Jurkat, Clone E6-1 (cell line): Measurements from ENCODE around the gene LPAR3.

Source experiments
- DNase-seq: peaks from one replicate; pipeline ENCODE4 v3.0.0-alpha.2; 2011; ENCODE audit warnings: low read depth, low spot score
- H3K4me3 ChIP-seq: 2 replicates; pipeline ENCODE4 v1.5.1; 2011; ENCODE audit warnings: mild to moderate bottlenecking, low read length, control low read depth, moderate library complexity

Gene LPAR3

DNA sequence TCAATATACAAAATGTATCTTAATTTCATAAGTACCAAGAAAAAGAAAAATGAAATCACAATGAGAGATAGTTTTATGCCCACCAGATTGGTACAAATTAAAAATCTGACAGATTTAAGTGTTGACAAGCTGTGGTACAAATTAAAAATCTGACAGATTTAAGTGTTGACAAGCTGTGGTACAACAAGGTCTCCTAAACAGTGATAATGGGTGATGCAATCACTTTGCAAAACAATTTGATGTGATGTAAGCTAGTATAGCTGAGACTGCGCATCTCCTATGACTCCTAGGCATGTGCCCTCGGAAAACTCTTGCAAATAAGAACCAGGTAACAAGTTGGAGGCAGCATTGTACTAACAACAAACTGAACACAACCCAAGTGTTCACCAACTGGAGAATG, 100.6 kb downstream of the LPAR3 start:
- no peak overlapping the region for H3K4me3 ChIP-seq

DNA sequence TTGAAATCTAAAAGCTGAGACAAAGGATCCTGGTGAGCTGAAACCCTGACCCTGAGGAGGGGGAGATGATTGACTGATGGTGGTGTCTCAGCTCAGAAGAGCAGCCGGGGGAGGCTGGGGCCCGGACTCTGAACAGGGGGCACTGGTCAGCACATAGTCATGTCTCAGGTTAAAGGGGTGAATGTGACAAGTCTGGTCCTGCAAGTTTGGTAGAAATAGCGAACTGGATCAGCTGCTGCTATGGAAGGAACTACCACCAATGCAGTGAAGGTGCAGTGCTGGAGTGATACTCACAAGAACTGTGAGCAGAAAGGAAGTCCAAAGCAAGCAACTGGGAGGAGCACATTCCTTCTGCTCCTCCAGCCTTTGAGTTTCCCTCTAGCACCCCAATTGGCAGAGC, 104.0 kb downstream of the LPAR3 start:
- no peak overlapping the region for H3K4me3 ChIP-seq

More for the DNA sequence above, 100.6 kb downstream of the LPAR3 start:
- no peak for DNase-seq

DNA sequence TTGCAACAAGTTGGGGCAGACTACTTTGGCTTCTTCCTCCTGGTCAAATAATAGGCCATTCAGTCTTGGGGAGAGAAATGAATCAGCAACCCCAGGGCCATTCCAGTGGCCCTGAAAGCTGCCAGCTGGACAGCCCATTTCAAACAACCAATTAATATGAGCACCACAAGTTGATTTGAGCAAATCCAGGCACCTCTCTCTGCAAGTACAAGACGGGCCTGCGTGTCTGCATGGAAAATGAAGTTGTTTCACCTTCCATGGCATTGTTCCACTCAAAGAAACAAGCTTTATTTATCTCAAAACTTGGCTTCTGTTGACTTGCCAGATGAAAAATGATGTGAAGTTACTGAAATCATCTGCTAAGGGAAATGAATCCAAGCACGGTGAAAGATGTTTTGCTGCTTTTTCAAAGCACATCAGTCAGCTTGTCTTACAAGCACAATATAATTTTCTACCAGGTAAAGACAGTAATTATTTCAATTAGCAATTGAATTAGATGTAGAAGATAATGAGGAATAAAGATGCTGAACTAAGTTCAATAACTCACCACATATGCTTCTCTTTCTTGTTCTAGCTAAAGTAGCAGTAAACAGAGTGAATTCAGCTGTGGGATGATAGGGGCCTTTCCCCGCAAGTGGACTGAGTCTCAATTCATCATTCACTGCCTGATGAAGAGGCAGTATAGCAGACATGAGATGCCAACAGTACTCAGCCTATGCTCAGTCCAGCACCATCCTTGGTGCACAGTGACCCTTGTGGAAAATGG, 107.6 kb downstream of the LPAR3 start:
- no peak for DNase-seq
- no peak overlapping the region for H3K4me3 ChIP-seq

More for the DNA sequence above, 104.0 kb downstream of the LPAR3 start:
- DNase-seq = no peak

DNA sequence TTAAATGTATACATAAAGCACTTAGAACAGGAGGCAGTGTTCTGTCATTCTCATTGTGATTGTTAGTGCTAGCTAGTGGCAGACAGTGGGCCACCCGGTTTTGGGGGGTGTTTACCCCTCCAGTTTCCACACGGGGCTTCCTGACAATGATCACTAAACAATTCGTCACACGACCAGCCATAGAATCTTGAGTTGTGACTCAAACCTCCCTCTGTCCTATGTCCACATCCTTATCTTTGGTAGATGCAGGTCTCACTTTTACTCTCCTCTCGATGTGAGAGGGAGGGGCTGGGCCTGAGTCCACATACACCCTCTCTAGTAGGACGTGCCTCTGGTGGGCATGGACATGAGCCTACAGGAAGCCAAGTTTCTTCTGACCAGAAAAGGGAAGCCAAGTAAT, 110.1 kb downstream of the LPAR3 start:
- DNase-seq = no peak
- H3K4me3 ChIP-seq = no peak overlapping the region

DNA sequence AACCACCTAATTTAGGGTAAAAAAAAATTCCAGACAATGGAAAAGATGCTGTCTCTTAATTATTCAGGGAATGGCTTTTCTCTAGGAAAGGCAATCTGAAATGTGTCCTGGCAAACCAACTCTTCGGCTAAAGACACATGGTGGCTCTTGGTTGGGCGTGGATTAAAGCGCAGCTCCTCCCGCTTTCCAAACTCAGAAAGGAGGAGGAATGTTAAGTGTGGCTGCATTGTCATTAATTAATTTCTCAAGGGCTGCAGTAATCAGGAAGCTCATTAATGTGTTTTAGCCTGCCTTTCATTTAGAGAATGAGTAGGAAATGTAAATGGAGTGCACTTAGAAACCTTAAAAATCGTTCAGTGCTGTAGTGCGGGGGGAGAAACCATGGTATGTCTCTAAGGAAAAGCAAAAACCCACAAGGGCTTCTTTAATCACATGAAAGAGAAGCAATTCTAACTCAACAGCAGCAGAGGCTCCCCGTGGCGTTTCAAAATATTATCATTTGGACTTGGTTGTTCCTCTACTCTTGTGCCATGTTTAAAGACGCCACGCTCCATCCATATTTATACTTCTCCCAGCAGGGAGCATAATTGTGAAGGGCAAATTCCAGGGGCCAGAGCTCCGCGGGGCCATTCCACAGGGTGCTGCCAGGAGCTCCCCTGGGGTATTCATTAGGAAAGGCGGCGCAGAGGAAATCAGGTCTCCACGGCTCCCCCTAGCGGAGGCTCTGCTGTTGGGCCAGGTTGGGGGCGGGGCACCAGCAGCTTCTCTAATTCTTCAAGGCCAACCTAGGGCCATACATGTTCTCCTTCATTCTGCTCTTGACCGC, 110.8 kb downstream of the LPAR3 start:
- DNase-seq = peak; percentile 59
- peak overlapping the region; percentile 36 for H3K4me3 ChIP-seq

DNA sequence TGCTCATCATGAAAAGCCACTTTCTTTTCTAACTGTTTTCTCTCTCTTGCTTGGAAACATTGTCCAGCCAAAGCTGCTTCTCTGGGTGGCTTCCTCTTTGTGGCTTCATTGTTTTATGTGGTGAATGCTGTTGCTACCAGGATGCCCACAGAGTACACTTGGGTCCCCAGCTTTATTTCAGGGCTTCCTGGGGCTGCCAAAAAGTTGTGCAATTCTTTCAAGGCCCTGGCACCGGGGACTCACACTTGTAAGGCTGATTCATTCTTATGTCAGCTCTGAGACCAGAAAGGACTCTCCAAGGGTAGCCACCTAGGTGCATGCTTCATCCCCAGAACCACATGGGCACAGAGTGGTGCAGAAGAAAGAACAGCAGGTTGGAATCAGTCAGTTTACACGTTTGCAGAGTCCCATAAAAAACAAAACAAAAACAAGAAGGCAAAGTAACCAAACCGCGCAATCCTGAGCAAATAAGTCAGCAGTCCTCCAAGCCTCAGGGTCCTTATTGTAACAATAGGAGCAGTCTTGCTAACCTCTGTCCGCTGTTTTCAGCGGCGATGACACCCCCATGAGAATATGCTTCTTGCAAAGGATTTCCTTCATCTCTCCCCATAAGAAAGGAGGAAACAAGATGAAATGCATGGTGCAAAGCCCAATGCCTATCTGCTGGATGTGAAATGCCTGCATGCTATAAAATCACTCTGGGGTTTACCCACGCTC, 112.8 kb downstream of the LPAR3 start:
- no peak overlapping the region for H3K4me3 ChIP-seq
- peak; percentile 43 for DNase-seq

DNA sequence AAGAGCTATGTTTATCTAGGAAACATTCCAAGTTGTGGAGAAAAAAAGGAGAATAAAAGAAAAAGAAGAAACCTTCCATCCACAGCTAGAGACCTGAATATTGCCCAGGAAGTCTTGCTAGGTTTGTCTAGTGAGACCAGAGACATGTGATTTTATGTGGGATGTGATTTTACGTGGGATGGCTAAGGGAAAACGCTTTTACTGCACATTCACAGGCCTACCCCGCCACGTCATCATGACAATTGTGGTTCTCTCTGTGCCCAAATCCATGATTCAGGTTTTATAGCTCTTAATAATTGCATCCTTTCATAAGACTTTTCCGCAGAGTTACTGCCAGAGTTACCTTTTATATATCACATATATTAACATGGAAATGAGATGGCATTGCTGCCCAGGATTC, 116.4 kb downstream of the LPAR3 start:
- no peak for DNase-seq

DNA sequence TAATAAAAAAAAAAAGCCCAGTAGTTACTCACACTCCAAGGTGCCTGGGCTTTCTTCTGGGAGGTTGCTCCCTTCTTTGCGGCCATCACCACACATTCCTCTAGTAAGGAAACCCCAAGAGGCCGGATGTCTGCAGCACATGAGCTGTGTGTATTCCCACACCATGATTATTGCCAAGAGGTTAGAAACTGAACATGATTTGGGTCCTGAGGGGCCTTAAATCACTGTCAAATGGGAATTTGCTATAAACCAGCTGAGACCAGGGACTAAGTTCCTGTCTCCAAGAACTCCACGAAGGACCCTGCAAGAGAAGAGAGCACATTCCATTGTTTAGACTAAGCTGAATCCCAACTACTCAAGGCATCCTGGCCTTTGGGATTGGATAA, 117.5 kb downstream of the LPAR3 start:
- no peak for DNase-seq
- no peak overlapping the region for H3K4me3 ChIP-seq

More for the DNA sequence above, 116.4 kb downstream of the LPAR3 start:
- no peak overlapping the region for H3K4me3 ChIP-seq

DNA sequence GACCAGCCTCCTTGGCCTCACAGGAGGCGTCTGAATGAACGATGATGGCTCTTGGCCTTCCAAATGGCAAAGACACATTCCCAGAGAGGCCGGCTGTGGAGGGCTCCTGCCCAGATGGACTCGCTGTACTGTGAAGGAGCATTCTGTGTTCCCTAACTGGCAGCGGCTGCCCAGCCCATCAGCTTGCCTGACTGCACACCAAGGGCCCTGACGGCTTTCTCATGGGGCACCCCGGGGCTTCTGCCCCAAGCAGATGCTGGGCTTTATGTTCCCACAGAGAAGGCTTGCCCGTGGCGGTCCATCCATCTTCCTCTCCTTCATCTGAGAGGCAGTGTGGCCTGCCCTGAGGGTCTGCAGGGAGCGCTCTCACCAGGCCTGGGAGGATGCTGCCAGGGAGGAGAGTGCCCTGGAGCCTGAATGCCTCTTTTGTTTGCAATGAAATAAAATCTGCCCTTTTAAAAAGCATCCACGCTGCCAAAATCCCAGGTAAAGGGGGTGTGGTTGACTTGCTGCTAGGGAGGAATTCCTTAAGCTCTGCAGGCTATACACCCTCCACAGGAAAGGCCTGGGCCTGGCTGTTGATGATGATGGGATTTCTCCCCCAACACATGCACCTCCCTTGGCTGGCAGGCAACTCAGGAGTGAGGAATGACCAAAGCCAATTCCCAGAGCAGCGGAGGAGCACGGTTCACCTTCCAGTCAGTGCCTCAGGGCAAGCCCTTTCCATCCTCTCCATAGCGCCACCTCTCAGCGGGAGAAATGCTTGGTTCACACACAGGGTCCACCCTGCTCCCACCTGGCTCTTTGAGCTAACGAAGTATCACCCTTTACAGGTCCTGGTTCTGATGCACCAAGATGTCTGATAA, 118.1 kb downstream of the LPAR3 start:
- no peak overlapping the region for H3K4me3 ChIP-seq
- DNase-seq = no peak

DNA sequence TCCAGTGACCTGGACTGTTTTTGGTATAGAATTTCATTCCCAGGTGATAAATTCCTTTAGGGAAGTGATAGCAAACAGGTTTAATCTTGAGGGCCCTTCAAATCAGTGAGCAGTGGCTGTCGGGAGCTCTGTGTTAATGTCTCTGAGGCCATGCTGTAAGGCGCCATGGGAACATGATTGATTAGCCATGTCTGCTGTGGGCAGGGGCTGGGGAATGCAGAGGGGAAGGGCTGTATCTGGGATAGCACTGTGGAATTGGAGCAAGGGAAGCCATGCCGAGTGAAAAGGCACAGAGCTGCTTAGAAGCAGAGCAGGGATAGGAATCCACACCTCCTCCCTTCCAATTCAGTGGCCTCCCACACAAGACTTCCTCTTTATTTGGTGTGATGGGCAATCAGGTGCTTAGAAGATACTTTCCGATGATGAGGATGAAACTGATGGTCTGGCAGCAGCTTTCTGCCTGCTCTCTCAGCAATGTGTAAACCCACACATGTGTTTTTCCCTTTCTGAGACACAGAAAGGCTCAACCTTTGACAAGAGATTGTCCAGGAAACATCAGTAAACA, 119.0 kb downstream of the LPAR3 start:
- no peak overlapping the region for H3K4me3 ChIP-seq
- no peak for DNase-seq

DNA sequence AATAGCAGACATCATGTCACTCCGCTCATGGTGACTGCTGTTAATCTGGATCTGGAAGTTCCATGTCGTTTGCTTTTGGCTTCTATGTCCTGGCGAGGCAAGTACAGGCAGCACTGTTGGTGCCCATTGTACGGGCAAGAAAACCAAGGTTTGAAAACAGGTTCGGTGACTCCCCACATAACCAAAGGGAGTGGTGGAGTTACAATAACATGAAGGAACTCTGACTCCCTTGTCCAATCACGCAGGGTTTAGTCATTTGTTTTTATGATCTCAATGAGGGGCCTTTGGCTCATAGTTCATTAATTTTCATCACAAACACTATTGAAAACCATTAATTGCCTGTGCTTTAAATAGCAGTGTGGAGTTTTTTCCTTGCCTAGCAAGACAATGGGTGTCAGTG, 119.8 kb downstream of the LPAR3 start:
- no peak overlapping the region for H3K4me3 ChIP-seq
- DNase-seq = no peak

DNA sequence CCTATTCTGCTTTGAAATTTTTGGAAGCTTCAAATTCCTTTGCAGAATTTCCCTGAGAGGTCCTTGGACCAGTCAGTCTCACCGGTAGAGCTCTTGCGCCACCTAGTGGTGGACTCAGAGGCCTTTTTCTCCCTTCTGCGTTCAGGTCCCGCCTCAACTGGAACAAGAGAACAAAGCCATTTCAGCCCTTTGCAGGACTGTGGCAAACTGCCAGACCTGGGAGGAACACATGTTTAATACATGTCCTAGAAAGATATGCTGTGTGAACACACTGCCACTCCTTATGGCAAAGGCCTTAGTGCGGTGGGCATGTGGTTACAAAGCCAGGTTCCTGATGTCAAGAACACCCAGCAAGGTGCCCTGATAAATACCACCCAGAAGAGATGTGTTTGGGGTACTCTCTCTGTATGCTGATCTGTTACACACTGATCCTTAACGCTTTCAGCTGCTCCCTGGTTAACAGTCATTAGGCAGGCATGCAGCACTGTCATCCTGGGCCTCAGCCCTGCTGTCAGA, 120.5 kb downstream of the LPAR3 start:
- no peak overlapping the region for H3K4me3 ChIP-seq
- DNase-seq = peak; percentile 59

DNA sequence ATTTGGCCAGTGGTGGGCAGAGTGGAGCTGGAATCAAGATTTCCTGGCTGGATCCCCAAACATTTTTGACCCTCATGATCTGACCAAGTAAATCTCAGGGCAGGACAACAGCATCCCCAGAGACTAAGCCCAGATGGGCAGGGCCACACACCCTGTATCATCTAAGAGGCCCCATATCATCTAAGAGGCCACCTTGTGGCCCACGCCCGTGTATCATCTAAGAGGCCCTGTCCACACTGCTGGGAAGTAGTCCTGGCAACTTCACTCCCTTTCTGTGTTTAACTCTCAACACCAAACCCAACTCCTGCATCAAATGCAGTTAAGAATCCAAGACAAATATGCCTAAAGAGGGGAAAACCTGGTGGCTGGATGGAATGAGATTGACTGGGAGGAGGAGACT, 121.1 kb downstream of the LPAR3 start:
- H3K4me3 ChIP-seq = no peak overlapping the region
- DNase-seq = no peak

DNA sequence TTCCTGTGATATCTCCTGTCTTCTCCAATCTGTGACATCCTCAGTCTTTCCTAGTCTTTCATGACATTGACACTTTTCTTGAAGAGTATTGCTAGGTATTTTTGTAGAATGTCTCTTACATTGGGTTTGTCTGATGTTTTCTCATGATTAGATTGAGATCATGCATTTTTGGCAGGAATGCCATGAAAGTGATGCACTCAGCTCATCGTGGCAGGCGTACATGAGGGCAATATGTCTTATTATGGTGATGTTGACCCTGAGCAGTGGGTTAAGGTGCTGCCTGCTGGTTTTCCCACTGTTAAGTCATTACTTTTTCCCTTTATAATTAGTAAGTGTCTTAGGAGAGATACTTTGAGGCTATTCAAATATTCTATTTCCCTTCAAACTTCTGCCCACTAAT, 122.5 kb downstream of the LPAR3 start:
- no peak for DNase-seq
- no peak overlapping the region for H3K4me3 ChIP-seq

DNA sequence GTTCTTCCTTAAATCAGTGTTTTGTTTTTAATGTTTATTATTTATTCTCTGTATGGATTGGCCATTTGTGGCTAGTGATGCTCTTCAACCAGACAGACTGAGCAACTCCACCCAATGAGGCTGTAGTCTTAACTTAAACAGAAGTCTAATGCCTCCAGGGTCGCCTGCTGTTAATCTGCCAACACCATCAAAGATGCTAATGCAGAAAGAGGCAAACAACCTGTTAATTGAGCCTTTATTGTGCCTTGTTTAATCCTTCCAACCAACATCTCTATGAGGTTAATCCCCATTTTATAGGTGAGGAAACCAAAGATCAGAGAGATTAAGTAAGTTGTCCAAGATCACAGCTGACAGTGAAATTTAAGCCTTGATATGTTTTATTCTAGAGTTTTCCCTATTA, 123.4 kb downstream of the LPAR3 start:
- no peak overlapping the region for H3K4me3 ChIP-seq
- no peak for DNase-seq

DNA sequence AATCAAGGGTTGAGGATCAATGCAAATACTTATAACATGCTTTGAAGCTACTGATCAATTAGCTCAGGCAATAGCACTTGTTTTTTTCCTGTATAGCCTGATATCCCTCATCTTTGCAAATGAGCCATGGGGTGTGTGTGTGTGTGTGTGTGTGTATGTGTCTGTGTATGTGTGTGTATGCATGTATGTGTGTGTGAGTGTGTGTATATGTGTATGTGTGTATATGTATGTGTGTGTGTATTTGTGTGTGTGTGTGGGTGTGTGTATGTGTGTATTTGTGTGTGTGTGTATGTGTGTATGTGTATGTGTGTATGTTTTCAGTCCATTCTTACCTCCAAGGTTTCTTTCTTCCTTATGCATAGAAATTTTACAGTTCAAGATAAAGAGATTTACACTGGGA, 124.4 kb downstream of the LPAR3 start:
- no peak overlapping the region for H3K4me3 ChIP-seq
- DNase-seq = no peak

DNA sequence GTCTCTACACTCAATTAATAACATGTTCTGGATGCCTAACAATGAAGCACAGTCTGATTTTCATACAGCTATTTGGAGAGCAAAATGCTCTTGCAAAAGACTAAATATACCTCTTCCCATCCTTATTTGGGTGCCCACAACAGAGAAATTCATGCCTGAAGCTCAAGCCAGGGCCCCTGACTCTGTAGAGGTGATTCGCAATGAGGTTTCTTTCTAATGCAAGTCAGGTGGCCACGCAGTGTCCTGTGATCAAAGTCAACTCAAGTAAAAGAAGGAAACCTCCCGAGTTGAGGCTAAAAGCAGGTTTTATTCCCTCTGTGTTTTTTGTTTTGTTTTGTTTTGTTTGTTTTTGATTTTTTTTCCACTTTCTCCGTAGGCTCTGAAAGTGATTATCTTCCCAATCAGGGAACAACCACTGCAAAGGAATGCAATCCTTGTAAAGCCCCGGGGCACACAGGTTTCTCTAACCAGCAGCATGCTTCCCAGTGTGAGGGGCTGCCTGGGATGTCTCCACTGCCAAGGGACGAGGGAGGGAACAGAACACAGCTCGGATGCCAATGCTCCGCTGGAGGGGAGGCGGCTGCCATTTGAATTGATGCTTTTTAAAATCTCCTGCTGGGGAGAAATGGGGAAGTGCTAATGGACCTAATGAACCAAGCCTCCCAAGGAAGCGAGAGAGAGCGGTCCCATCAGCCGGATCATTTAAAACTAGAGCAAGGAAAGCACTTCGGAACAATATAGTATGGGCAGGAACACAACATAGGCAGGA, 128.9 kb downstream of the LPAR3 start:
- no peak for DNase-seq
- no peak overlapping the region for H3K4me3 ChIP-seq

DNA sequence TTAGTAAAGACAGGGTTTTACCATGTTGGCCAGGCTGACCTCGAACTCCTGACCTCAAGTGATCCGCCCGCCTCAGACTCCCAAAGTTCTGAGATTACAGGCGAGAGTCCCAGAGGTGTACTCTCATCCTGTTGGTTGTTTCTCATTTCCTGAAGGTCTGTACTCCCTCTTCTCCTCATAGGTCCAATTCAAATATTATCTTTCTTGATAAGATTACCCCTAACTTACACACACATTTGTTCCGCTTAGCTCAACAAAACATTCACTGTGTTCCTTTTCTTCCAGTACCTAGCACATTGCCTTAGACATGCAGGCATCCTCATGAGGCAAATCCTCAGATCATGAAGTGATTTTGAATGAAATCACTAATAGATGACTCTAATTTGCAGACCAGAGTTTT, 130.3 kb downstream of the LPAR3 start:
- no peak overlapping the region for H3K4me3 ChIP-seq
- DNase-seq = no peak
